H9 (cell line): Measurements from ENCODE around the gene PLCH1. TPM values are rescaled to one million over a fixed set of nuclear protein-coding genes. Genes with fewer than 3 reads are reported as not detected.

Experiments used
- DNase-seq: peaks from one replicate; pipeline ENCODE4 v3.0.0-alpha.2; 2017
- H2AFZ ChIP-seq: one replicate; pipeline ENCODE4 v1.6.1; 2013; ENCODE audit warnings: mild to moderate bottlenecking, low read length, control low read depth, moderate library complexity
- H2AK5ac ChIP-seq: 2 replicates; pipeline ENCODE4 v1.6.1; 2013; ENCODE audit warnings: low read length, control low read depth, mixed read lengths; ENCODE audit not compliant: insufficient read length
- H2BK120ac ChIP-seq: one replicate; pipeline ENCODE4 v1.6.1; 2013; ENCODE audit warnings: low read depth, mild to moderate bottlenecking, low read length, control low read depth, inconsistent platforms; ENCODE audit not compliant: poor library complexity, severe bottlenecking
- H2BK12ac ChIP-seq: 2 replicates; pipeline ENCODE4 v1.6.1; 2013; ENCODE audit warnings: low read length, control low read depth, mixed read lengths, low read depth; ENCODE audit not compliant: insufficient read length
- H2BK15ac ChIP-seq: 2 replicates; pipeline ENCODE4 v1.6.1; 2013; ENCODE audit warnings: low read depth, low read length, control low read depth
- H2BK20ac ChIP-seq: one replicate; pipeline ENCODE4 v1.6.1; 2013; ENCODE audit warnings: low read depth, mild to moderate bottlenecking, low read length, control low read depth, inconsistent platforms; ENCODE audit not compliant: poor library complexity, severe bottlenecking
- H2BK5ac ChIP-seq: 2 replicates; pipeline ENCODE4 v1.6.1; 2013; ENCODE audit warnings: low read length, control low read depth, mixed read lengths; ENCODE audit not compliant: insufficient read length
- H3K14ac ChIP-seq: 2 replicates; pipeline ENCODE4 v1.6.1; 2013; ENCODE audit warnings: low read length, control low read depth; ENCODE audit not compliant: insufficient read depth
- H3K18ac ChIP-seq: 2 replicates; pipeline ENCODE4 v1.6.1; 2013; ENCODE audit warnings: low read depth, mild to moderate bottlenecking, mixed read lengths, low read length, control low read depth; ENCODE audit not compliant: insufficient read length
- H3K23ac ChIP-seq: 2 replicates; pipeline ENCODE4 v1.6.1; 2013; ENCODE audit warnings: low read length, control low read depth, mixed read lengths, low read depth; ENCODE audit not compliant: insufficient read length
- H3K23me2 ChIP-seq: 2 replicates; pipeline ENCODE4 v1.6.1; 2013; ENCODE audit warnings: low read depth, mild to moderate bottlenecking, mixed read lengths, low read length, control low read depth; ENCODE audit not compliant: insufficient read length, poor library complexity, severe bottlenecking
- H3K27ac ChIP-seq: 2 replicates; pipeline ENCODE4 v1.5.1; 2013; ENCODE audit warnings: low read length, control low read depth, mixed read lengths, low read depth; ENCODE audit not compliant: insufficient read length
- H3K27me3 ChIP-seq: 2 replicates; pipeline ENCODE4 v1.6.1; 2013; ENCODE audit warnings: low read length, control low read depth, inconsistent platforms; ENCODE audit not compliant: insufficient read depth
- H3K4ac ChIP-seq: 2 replicates; pipeline ENCODE4 v1.6.1; 2013; ENCODE audit warnings: low read depth, mild to moderate bottlenecking, control low read depth, inconsistent platforms, low read length, moderate library complexity
- H3K4me1 ChIP-seq: 2 replicates; pipeline ENCODE4 v1.6.1; 2013; ENCODE audit warnings: low read length, control low read depth, inconsistent platforms; ENCODE audit not compliant: insufficient read depth
- H3K4me2 ChIP-seq: 2 replicates; pipeline ENCODE4 v1.6.1; 2013; ENCODE audit warnings: low read length, control low read depth, mixed read lengths; ENCODE audit not compliant: insufficient read length, insufficient read depth
- H3K56ac ChIP-seq: 2 replicates; pipeline ENCODE4 v1.6.1; 2013; ENCODE audit warnings: low read depth, mild to moderate bottlenecking, mixed read lengths, low read length, control low read depth; ENCODE audit not compliant: insufficient read length
- H3K79me1 ChIP-seq: 2 replicates; pipeline ENCODE4 v1.6.1; 2013; ENCODE audit warnings: low read depth, mild to moderate bottlenecking, moderate library complexity, low read length, control low read depth, inconsistent platforms; ENCODE audit not compliant: insufficient read depth, poor library complexity, severe bottlenecking
- H3K79me2 ChIP-seq: 2 replicates; pipeline ENCODE4 v1.6.1; 2013; ENCODE audit warnings: low read length, control low read depth, inconsistent platforms; ENCODE audit not compliant: insufficient read depth
- H3K9ac ChIP-seq: 2 replicates; pipeline ENCODE4 v1.6.1; 2013; ENCODE audit warnings: low read length, control low read depth, mixed read lengths; ENCODE audit not compliant: insufficient read length; ENCODE audit errors: extremely low read depth
- H3K9me3 ChIP-seq: one replicate; pipeline ENCODE4 v1.6.1; 2013; ENCODE audit warnings: low read depth, low read length, inconsistent platforms; ENCODE audit not compliant: control insufficient read depth
- H3T11ph ChIP-seq: one replicate; pipeline ENCODE4 v1.6.1; 2013; ENCODE audit warnings: mild to moderate bottlenecking, low read length, control low read depth, inconsistent platforms
- H4K20me1 ChIP-seq: one replicate; pipeline ENCODE4 v1.6.1; 2013; ENCODE audit not compliant: control insufficient read depth, insufficient read length, insufficient read depth
- H4K5ac ChIP-seq: 2 replicates; pipeline ENCODE4 v1.6.1; 2013; ENCODE audit warnings: low read depth, mild to moderate bottlenecking, mixed read lengths, low read length, control low read depth; ENCODE audit not compliant: insufficient read length
- H4K8ac ChIP-seq: replicated peaks from 2 replicates; pipeline ENCODE4 v1.6.1; 2013; ENCODE audit warnings: low read length, control low read depth, mixed read lengths, low read depth; ENCODE audit not compliant: insufficient read length
- H4K91ac ChIP-seq: 2 replicates; pipeline ENCODE4 v1.6.1; 2013; ENCODE audit warnings: low read depth, mild to moderate bottlenecking, moderate library complexity, mixed read lengths, low read length, control low read depth; ENCODE audit not compliant: insufficient read length
- H3K27ac Mint-ChIP-seq, 3 experiments: 2 replicates in 2 of 3; 3 replicates in 1 of 3; pipeline ENCODE4 v1.8.0; 2020 to 2021; ENCODE audit warnings: mixed read lengths in 3 of 3, mild to moderate bottlenecking in 1 of 3, moderate library complexity in 1 of 3
- H3K27me3 Mint-ChIP-seq: 2 replicates; pipeline ENCODE4 v1.8.0; 2021; ENCODE audit warnings: low read depth, mild to moderate bottlenecking, moderate library complexity, mixed read lengths
- H3K36me3 Mint-ChIP-seq, 3 experiments: 2 replicates in 2 of 3; 3 replicates in 1 of 3; pipeline ENCODE4 v1.8.0; 2020 to 2021; ENCODE audit warnings: low read depth in 3 of 3, mixed read lengths in 3 of 3; ENCODE audit not compliant: insufficient read depth in 1 of 3
- H3K4me1 Mint-ChIP-seq, 2 experiments: 2 replicates each; pipeline ENCODE4 v1.8.0; 2020; ENCODE audit warnings: mixed read lengths in 2 of 2
- H3K4me3 Mint-ChIP-seq, 2 experiments: 2 replicates in 1 of 2; 3 replicates in 1 of 2; pipeline ENCODE4 v1.8.0; 2020 to 2021; ENCODE audit warnings: mild to moderate bottlenecking in 2 of 2, mixed read lengths in 2 of 2, moderate library complexity in 1 of 2
- H3K9me3 Mint-ChIP-seq, 2 experiments: 2 replicates in 1 of 2; 3 replicates in 1 of 2; pipeline ENCODE4 v1.8.0; 2020; ENCODE audit warnings: mild to moderate bottlenecking in 2 of 2, mixed read lengths in 2 of 2, moderate library complexity in 1 of 2
- CTCF ChIP-seq: fragments of 200-600 bp; sonication (generic); conservative IDR thresholded peaks from 3 replicates; pipeline ENCODE4 v1.8.0; 2021; ENCODE audit warnings: antibody characterized with exemption, mild to moderate bottlenecking
- WGBS: extraction: QIAGEN DNeasy Blood & Tissue Kit; methylation state at CpG from one replicate; pipeline ENCODE4 v1.1.7; 2013; ENCODE audit warnings: missing lambda C conversion rate, low lambda C conversion rate, mixed read lengths; ENCODE audit not compliant: insufficient read length; ENCODE audit errors: extremely low coverage; 5-methylcytosine and 5-hydroxymethylcytosine counted together
- total RNA-seq: library from RNA; stranded (reverse); gene quantifications from 2 replicates; pipeline ENCODE4 v1.2.1, GENCODE V29; 2021

Gene PLCH1
- total RNA-seq, 1 experiment from 2014 or later: 19.0 TPM

- H3K9ac ChIP-seq: no peak overlapping the region
- Mint-ChIP-seq H3K27ac (no peak overlapping the region), H3K4me3 (no peak overlapping the region), H3K36me3 (peaks cover 0 to 10% (median 5%) of the 10 kb centered on the region in 3 experiments; a peak in 2 of 7 replicates), H3K4me1 (peaks cover 0 to 2% of the 10 kb centered on the region in 2 experiments; a peak in 1 of 4 replicates), H3K9me3 (no peaks in the 10 kb centered on the region), H3K27me3 (no peaks in the 10 kb centered on the region)
- H3K27me3 ChIP-seq: no peaks in the 10 kb centered on the region
- no peaks in the 10 kb centered on the region for H3K4me1 ChIP-seq
- H4K8ac ChIP-seq: no peak overlapping the region
- H4K5ac ChIP-seq: no peak overlapping the region
- H3K14ac ChIP-seq: no peak overlapping the region
- H2AFZ ChIP-seq: no peak overlapping the region
- no peak for TF ChIP-seq CTCF
- no peak overlapping the region for H3K4ac ChIP-seq
- no peak overlapping the region for H4K91ac ChIP-seq
- no peak overlapping the region for H3K27ac ChIP-seq
- no peak overlapping the region for H3K4me2 ChIP-seq
- H2BK5ac ChIP-seq: no peak overlapping the region
- WGBS: no CpG with 5 or more reads among the region's 4 CpGs
- no peak overlapping the region for H2BK12ac ChIP-seq
- no peaks in the 10 kb centered on the region for H3K9me3 ChIP-seq
- no peak overlapping the region for H2BK15ac ChIP-seq
- H3K79me2 ChIP-seq: no peaks in the 10 kb centered on the region
- H4K20me1 ChIP-seq: no peaks in the 10 kb centered on the region
- H3K18ac ChIP-seq: no peak overlapping the region
- H3K79me1 ChIP-seq: no peaks in the 10 kb centered on the region
- H3T11ph ChIP-seq: no peak overlapping the region
- no peak for DNase-seq
- no peak overlapping the region for H3K23ac ChIP-seq
- no peak overlapping the region for H2BK20ac ChIP-seq
- no peak overlapping the region for H2AK5ac ChIP-seq
- no peak overlapping the region for H2BK120ac ChIP-seq
- no peaks in the 10 kb centered on the region for H3K23me2 ChIP-seq
- no peak overlapping the region for H3K56ac ChIP-seq
These were observed 15.8 kb upstream of the PLCH1 start for GRCh38 chr3:155760653-155761052.
